Fibroblast of skin of back (primary cell): ENCODE data around the gene NBL1. TPM values are rescaled to one million over a fixed set of nuclear protein-coding genes. Genes with fewer than 3 reads are reported as not detected.
A peak's percentile ranks its signal among the peaks of the same experiment; 100 is the strongest.

Experiments used
- DNase-seq: peaks from one replicate; pipeline ENCODE4 v3.0.0-alpha.2; 2013
- polyA plus RNA-seq, 2 experiments: library from polyadenylated mRNA; unstranded; fragments of 120-200 nt; gene quantifications; one replicate each; pipeline ENCODE4 v1.2.1, GENCODE V29; 2013; ENCODE audit not compliant: insufficient read length in 2 of 2

NBL1 gene, protein sequence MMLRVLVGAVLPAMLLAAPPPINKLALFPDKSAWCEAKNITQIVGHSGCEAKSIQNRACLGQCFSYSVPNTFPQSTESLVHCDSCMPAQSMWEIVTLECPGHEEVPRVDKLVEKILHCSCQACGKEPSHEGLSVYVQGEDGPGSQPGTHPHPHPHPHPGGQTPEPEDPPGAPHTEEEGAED
- polyA plus RNA-seq (2013, experiment 1 of 2; ENCODE audit: insufficient read length), result 50.5 TPM
- polyA plus RNA-seq (2013, experiment 2 of 2; ENCODE audit: insufficient read length), result 34.2 TPM

GRCh38 chr1:19643602-19644394 lies at the start of gene NBL1:
NBL1 (plus strand) TSS chr1:19644311; CDS start chr1:19655031, 10,720 bp downstream.
- peak; percentile 69 for DNase-seq

DNA sequence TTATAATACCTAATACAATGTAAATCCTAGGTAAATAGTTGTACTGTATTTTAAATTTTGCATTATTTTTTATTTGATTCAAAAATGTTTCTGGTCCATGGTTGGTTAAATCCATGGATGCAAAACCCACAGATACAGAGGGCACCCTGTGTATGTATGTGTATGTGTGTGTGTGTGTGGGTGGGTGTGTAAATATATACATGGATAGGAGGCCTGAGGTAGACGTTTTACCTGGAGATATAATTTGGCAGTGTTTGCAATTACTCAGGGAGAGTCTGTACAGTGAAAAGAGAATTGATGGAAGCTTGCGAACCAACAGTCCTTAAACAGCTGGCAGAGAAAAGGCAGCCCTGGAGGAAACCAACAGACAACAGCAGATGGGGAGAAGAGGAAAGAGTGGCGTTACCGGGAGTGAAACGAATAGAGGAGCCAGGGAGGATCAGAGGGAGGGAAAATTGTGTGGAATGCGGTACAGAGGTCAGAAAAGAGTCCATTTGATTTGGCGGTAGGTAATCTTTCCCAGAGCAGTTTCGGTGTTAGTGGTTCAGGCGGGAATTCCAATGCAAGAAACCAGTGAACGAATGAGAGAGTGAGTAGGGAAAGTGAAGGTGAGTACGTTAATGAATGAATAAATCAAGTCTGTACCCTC lies 47.9 kb upstream of the NBL1 start:
- peak; percentile 35 for DNase-seq

DNA sequence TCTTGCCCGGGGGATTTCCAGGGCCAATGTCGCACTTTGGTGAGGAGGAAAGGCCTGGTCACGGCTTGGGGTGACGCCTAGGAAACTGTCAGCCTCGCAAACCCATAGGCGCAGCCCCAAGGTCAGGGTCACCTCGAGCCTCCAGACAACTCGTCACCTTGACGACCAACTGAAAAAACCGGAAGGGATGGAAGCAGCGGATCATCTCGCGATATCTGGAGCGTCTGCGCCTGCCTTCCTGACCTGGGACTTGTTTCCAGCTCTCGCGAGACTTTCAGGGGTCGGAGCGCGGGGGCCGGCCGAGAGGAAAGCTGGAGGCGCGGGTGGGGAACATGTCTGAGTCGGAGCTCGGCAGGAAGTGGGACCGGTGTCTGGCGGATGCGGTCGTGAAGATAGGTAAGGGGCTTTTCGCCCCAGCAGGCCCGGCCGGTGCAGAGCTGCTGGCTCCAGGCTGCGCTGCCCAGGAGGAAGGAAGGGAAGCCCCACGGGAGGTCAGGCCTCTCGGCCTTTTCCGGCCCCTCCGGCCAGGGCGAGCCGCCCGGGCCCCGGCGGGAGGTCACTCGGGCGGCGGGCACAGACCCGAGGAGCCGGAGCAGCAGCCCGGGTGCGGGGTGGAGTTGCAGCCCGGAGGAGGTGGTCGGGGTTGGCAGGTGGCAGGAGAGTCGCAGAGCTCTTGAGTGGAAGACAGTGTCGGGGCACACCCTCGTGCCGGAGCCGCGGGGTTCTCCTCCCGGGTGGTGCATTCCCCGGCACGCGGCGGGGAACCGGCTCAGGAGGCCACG lies 47.2 kb upstream of the NBL1 start:
- DNase-seq, result peak; percentile 96

DNA sequence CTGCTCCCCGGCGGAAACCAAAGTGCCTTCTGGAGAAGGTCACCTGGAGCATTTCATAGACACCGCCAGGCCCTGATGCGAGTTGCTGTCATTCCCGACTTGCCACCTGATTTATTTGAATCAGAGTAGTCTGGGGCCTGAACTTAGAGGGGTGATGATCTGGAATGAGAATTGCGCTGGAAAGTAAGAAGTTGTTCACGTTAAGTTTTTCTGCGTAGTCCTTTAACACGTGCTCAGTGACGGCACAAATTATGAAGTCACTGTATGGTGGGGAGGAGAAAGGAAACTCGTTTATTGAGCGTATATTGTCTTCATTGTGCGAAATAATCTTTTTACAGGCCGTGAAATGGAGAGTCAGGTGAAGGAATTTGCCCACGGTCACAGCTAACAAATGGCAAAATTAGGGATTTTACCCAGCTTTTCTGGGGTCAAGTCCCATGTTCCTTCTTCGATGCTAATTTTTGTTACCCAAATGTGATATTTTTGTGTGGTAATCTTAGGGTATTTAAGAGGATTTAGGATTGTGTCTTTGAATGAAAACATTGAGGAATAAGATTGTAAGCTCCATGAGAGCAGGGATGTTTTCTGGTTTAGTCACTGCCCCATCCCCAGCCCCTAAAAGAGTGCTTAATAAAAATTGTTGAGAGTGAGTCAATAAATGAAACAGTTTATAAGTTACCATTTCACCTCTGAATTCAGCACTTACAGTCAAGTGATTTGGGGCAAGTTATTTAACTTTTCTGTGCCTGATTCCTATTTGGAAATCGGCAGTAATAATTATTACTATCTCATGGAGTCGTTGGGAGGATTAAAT lies 46.4 kb upstream of the NBL1 start:
- DNase-seq, result peak; percentile 37

GRCh38 chr1:19599810-19600209 lies 44.3 kb upstream of the NBL1 start:
- DNase-seq, result no peak

DNA sequence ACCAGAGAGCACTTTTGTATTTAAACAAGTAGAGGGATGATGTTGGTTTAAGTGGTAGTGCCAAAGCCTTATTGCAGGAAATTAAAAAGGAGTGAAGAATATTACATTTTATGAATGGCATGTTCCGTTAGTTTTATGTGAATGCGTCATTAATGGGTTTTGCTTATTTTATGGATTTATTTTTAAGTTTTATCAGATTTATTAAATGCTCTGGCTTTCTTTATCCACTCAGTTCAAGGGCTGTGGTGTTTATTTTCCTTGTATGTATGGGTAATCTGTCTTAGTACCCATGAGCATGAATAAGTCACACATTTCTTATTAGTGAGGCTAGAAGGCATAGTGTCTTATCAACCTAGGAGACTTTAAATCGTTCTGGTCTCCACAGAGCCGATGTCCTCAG lies 41.6 kb upstream of the NBL1 start:
- DNase-seq, result no peak

GRCh38 chr1:19605967-19606366 lies 38.1 kb upstream of the NBL1 start:
- DNase-seq, result no peak

DNA sequence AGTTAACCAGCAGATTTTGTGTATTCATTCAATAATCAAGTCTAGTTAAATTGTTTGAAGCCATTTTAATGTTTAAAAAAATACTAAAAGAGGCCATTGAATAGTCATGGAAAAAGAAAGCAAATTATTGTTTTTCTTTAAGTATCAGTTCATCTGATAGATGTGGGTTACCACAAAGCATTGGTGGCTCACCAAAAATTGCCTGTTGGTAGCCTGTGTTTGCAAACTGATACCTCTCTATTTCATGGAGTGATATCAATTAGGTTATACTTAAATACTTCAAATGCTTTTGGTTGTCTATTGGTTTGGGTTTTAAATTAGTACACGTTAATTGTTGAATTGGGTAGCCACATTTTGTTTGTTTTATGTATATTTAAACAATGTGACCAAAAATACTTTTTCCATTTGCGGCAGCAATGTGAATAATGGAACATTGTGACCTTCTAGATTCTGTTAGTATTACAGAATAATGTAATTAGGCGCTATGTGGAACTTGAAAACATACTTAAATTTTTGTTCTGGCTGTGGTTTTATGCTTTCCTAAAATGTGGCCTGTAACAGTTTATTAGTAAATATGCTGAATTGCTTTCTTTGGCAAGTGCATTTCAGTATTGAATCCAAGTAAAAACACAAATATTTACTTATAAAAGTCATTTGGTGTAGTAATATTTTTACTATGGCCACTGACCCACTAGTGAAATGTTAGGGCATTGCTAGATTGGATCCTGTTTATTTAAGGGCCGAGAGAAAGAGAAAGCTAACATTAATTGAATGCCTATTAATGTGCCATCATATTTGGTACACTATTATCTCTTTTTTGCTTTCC lies 37.1 kb upstream of the NBL1 start:
- DNase-seq, result no peak

- DNase-seq, result no peak
Observed at GRCh38 chr1:19608232-19608631, 35.9 kb upstream of the NBL1 start.

- DNase-seq, result no peak
Observed at GRCh38 chr1:19610282-19610981, 33.7 kb upstream of the NBL1 start.

DNA sequence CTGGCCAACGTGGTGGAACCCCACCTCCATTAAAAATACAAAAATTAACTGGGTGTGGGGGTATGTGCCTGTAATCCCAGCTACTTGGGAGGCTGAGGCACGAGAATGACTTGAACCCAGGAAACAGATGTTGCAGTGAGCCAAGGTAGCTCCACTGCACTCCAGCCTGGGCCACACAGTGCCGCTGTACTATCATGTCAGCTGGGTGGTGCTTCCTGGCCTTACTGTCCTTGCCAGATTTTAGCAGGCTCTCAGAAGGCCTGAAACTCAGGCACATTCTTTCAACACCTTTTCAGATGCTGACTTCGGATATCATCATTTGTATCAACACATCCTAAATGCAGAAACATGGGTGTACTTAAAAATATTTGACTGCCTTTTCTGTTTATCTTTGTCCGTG lies 31.6 kb upstream of the NBL1 start:
- no peak for DNase-seq

- no peak for DNase-seq
Observed at GRCh38 chr1:19613171-19613703, 30.9 kb upstream of the NBL1 start.

- no peak for DNase-seq
Observed at GRCh38 chr1:19615438-19615837, 28.7 kb upstream of the NBL1 start.

- DNase-seq, result peak; percentile 50
Observed at GRCh38 chr1:19616489-19616888, 27.6 kb upstream of the NBL1 start.

GRCh38 chr1:19617376-19617775 lies 26.7 kb upstream of the NBL1 start:
- no peak for DNase-seq

DNA sequence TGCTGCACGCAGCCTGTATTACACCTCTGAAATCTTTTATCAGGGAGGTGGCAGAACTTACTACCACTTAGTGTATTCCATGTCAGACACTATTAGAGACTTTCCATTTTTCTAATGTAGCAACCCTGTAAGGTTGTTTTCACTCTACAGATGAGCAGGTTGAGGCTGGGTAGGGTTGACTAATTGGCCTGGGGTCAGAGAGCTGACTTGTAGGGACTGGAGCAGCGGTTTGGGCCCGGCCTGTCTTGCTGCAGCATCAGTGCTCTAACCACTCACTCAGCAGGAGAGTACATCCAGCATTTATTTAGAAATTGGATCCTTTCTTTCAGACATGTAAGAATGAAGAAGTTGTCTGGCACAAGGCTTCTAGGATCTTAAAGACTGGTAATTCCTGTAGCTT lies 25.7 kb upstream of the NBL1 start:
- DNase-seq, result no peak

DNA sequence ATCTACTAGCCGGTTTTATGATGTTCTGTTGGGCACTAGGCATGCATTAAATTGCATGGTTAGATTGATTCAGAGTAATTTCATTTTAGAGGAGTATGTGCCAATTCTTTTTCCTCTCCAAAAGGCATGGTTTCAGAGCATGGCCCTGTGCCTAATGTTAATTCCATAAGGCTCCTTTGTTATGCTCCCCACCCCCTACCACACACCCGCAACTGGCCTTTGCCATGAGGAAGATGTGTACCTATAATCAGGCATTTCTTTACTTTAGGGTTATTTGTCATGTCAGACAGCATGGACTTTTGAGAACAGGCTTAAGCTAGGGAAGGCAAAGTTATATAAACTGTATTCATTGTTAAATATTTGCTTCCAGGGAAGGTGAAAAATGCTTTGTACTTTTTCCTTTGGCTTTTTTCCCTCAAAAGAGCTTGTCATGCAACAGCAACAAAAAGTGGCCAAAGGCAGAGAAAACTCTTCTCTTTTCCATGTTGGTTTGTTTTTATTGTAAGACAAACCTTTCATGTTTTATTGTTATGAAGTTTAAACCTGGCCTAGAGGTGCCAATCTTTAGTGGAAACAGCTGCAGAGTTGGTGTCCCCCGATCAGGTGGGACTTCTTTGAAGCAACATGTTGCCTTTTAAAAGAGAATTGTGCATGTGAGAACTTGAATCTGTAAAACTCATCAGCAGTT lies 24.3 kb upstream of the NBL1 start:
- no peak for DNase-seq

DNA sequence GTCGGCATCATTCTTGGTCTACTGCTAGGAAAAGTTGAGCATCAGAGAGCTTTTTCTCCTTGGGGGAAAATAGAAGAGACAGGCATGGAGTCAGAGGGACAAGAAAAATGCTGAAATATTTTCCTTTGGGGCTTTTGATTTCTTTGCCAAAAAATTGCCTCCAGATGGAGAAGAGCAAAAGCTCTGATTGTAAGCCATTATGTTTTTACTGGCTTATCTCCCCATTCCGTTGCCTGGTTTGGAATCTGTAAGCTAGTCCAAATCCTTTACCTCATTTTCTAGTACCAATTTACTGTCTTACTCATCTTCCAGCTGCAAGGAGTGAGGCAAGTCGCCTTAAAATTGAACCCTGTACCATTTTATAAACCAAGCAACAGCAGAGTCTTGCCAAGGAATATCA lies 23.3 kb upstream of the NBL1 start:
- DNase-seq, result peak; percentile 37

DNA sequence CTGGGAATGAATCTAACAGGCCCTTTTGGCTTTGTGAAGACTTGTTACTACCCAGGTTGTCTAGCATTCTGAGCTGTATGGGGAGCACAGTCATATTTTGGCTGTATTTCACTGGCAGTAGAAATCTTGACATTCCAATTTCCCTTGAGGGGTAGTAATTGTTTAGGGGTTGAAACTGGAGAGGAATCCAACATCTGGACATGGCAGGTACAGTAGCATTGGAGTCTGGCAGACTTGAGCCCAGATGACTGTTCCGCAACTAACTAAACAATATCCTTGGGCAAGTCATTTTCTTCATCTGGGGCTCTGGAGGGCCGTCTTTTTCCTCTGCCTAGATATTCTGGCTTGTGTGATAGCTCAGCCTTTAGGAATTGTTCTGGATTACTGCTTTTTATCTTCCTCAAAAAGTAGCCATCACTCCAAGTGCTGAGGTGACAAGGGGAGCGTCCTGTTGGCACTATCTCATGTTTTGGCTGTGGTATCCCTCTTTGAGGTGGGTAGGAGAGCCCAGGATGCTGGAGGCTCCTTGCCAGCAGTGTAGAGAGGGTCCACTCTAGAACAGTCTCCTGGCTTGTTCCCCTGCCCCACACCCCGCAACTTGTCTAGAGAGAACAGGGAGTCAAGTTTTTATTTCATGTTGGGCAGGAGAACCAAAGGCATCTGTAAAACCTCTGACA lies 22.7 kb upstream of the NBL1 start:
- no peak for DNase-seq
